ENCODE measurements around the gene PPP6R2.

DNA sequence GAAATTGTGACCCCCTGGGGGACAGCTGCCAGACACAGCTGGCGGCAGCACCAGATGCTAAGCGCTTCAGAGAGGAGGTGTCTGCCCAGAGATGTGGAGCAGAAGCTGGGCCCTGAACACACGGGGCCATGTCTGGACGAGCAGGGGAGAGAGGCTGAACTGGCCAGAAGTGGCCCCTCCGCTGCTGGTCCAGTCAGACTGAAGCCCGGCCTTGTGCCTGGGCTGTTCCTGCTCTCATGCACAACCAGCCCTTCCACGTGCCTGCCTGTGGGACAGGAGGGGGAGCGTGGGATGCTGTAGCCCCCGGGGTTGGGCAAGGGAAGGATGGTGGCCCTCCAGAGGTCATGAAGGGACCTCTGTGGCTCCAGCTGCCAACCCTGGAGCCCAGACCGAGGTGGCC is 140.0 kb downstream of the PPP6R2 start:
- TF ChIP-seq, protein P1, sequence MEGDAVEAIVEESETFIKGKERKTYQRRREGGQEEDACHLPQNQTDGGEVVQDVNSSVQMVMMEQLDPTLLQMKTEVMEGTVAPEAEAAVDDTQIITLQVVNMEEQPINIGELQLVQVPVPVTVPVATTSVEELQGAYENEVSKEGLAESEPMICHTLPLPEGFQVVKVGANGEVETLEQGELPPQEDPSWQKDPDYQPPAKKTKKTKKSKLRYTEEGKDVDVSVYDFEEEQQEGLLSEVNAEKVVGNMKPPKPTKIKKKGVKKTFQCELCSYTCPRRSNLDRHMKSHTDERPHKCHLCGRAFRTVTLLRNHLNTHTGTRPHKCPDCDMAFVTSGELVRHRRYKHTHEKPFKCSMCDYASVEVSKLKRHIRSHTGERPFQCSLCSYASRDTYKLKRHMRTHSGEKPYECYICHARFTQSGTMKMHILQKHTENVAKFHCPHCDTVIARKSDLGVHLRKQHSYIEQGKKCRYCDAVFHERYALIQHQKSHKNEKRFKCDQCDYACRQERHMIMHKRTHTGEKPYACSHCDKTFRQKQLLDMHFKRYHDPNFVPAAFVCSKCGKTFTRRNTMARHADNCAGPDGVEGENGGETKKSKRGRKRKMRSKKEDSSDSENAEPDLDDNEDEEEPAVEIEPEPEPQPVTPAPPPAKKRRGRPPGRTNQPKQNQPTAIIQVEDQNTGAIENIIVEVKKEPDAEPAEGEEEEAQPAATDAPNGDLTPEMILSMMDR (IDR thresholded peaks at IDR 0.05): no peak
- TF ChIP-seq EZH2 (IDR thresholded peaks at IDR 0.05) (no peak), EZH2phosphoT487 (IDR thresholded peaks at IDR 0.05) (no peak)
